ENCODE results near the gene CAPN12.

Gene CAPN12

DNA sequence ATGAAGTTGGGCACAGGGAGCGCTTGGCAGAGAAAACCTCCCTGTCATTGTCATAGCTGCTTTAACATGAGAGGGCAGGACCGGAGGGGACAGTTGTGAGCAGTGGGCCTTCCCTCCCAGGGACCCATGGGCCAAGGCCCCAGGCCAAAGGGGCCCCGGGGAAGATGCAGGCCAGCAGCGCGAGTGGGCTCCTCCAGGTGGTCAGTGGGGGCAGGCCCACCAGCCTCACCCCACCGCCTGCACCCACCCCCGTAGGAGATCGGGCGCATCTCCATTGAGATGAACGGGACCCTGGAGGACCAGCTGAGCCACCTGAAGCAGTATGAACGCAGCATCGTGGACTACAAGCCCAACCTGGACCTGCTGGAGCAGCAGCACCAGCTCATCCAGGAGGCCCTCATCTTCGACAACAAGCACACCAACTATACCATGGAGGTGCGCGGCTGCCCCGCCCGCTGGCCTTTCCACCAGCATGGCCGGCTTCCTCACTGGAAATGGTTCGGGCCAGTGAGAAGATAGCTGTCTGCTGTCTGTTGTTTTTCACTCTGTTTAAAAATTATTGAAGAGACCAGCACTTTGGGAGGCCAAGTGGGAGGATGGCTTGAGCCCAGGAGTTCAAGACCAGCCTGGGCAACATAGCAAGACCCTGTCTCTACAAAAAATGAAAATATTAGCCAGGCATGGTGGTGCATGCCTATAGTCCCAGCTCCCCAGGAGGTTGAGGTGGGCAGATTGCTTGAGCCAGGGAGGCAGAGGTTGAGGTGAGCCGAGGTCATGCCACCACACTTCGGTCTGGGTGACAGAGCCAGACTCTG is 18.6 kb downstream of the CAPN12 start:
- no peak for DNase-seq

DNA sequence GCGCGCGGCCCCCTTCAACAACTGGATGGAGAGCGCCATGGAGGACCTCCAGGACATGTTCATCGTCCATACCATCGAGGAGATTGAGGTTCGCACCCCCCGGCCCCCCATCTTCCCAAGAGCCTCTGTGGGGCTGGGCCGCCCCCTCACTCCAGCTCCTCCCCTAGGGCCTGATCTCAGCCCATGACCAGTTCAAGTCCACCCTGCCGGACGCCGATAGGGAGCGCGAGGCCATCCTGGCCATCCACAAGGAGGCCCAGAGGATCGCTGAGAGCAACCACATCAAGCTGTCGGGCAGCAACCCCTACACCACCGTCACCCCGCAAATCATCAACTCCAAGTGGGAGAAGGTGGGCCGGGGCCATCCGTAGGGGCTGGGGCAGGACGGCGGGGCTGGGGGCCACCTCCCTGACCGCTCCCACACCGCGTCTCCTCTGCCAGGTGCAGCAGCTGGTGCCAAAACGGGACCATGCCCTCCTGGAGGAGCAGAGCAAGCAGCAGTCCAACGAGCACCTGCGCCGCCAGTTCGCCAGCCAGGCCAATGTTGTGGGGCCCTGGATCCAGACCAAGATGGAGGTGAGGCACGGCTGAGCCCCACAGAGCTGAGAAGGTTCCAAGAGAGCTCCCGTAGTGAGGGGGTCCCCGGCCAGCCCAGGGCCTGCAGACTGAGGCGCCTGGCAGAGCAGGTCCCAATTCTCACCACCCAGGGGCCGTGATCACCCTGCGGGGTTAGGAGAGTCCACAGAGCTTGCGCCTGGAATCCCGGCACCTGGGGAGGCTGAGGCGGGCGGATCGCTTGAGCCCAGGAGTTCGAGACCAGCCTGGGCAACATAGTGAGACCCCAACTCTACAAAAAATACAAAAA is 20.1 kb downstream of the CAPN12 start:
- no peak for DNase-seq

DNA sequence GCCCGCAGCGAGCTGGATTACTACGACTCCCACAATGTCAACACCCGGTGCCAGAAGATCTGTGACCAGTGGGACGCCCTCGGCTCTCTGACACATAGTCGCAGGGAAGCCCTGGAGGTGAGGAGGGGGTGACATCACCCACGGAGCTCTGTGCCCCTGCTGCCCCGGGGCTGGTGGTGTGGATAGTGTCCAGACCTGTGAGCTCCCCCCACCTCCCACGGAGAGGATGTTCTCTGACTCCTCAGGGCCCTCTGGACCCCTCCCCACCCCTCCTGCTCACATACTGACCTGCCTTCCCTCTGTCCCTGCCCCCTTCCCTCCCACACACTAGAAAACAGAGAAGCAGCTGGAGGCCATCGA is 20.7 kb downstream of the CAPN12 start:
- DNase-seq = no peak

DNA sequence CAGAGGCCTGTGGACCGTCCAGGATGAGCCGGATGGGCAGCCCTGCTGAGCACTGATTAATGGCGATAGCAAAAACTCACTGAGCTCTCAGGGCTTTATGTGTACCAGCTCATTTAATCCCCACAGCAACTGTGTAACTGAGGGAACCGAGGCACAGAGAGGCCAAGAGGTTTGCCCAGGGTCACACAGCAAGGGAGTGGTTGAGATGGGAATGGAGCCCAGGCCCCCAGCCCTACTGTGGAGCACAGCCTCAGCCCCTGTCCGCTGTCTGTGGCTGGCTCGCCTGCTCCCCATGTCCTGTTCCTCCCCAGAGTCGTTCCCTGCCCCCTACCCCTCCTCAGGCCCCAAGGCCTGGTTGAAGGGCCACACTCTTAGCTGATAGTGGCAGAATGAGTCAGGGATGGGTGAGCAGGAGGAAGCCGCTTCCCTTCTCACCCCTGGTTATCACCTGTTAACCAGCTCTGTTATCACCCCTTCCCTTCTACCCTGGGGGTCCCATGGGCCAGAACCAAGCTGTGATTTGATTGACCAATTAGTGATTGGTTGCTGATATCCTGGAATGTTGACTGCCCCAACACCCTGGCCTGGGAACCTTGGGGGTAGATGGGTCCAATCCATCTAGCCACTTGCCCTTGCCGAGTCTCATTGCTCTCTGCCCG is 21.2 kb downstream of the CAPN12 start:
- no peak for DNase-seq

GRCh38 chr19:38721979-38722773 is 22.1 kb downstream of the CAPN12 start:
- no peak for DNase-seq

GRCh38 chr19:38721496-38721895 is 22.8 kb downstream of the CAPN12 start:
- no peak for DNase-seq

- DNase-seq = no peak
Measured at GRCh38 chr19:38720559-38721236, 23.6 kb downstream of the CAPN12 start.

- no peak for DNase-seq
Measured at GRCh38 chr19:38719761-38720558, 24.3 kb downstream of the CAPN12 start.

DNA sequence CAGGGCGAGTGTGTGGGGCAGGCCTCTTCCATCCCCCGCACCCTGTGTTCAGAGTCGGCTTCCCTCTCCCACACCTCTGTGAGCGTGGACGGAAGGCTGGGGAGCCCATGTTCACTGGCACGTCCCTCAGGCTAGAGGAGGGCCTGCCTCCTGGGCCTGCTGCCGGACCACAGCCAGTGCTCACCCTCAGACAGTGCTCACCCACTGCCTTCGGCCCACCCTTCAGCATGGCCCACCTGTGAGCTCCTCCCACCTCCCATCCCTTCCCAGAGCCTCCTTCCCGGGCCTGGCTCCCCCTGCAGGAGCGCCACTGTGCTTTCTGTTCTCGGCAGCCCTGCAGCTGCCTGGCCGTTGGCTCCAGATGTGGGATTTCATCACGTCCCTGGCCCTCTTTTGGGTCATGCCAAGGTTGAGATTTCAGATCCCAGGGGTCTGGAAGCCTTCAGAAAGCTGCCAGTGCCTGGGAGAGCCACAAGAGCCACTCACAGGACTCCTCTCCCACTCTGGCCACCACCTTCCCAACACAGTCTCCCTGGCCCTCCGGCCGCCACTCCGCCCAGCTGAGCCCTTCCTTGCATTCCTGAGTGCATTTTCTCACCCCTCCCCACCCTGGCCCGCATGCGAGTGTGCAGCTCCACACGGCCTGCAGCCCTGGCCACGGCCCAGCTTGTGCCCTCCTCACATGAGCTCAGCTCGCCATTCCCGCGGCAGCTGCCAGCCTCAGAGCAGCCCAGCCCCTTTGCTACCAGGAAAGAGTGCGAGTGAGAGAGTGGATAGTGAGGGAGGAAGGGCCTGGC is 25.3 kb downstream of the CAPN12 start:
- no peak for DNase-seq

- DNase-seq = no peak
Measured at GRCh38 chr19:38717855-38718254, 26.4 kb downstream of the CAPN12 start.

DNA sequence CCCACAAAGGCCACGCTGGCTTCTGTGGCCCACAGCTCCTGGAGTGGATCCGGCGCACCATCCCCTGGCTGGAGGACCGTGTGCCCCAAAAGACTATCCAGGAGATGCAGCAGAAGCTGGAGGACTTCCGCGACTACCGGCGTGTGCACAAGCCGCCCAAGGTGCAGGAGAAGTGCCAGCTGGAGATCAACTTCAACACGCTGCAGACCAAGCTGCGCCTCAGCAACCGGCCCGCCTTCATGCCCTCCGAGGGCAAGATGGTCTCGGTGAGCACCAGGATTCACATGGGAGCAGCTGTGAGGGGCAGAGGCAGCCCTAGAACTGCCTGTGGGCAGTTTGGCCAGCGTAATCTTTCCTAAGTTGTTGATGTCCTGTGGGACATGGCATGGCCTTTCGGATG is 27.2 kb downstream of the CAPN12 start:
- no peak for DNase-seq

DNA sequence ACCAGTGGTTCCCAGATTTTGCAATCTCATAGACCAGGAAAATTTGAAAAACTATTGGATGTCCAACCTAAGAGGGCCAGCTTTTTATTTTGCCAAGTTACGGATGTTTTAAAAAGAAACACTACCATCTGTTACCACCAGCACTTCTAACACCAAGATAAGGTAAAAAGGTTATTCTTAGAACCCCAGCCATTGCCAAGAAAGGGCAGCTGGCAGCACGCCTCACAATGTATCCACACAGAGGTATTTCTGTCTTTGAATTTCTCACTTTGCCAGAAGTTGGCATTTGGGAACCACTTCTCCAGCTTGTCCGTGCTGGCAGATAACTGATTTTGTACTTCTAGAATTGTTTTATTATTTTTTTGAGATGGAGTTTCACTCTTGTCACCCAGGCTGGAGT is 28.7 kb downstream of the CAPN12 start:
- no peak for DNase-seq

GRCh38 chr19:38714354-38714778 is 29.9 kb downstream of the CAPN12 start:
- no peak for DNase-seq

DNA sequence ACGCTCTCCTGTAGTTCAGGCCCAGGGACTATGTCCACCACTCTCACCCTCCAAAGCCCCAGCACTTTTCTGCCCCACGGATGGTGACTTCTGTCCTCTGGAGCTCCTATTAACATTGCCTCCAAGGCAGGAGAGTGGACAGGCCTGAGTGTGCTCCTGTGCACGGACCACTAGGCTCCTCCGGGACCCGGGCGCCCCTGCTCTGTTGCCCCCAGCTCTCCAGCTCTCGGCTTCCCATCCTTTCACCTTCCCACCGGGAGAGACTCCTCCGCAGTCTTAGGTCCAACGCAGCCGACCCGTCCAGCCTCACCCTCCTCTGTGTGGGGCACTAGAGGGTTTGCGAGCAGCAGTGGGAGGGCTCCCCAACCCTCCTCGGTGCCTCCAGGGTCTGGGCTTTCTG is 30.4 kb downstream of the CAPN12 start:
- DNase-seq = no peak

GRCh38 chr19:38713227-38713649 is 31.0 kb downstream of the CAPN12 start:
- DNase-seq = no peak

DNA sequence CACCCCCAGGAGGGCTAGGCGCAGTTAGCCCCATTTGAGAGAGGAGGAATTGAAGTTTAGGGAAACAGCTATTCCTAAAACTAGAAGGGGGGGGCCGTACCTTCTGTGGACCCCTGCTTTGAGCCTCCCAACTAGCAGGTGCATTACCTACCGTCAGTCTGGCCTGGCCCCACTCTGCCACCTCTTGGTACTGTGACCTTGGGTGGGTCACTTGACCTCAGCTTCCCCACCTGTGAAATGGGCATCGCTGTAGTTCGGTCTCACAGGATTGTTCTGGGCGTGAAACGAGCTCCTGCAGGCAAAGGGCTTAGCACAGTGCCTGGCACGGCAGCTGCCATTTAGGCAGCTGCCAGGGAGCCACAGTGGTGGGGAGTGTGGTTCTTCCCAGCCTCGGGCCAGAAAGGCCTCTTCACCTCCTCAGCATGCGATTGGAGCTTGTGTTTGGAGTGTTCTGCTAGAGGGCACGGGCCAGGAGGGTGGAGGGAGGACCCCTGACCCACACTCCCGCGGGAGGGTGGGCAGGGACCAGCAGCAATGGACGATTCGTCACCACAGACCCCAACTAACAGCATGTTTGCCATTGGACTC is 32.0 kb downstream of the CAPN12 start:
- no peak for DNase-seq

DNA sequence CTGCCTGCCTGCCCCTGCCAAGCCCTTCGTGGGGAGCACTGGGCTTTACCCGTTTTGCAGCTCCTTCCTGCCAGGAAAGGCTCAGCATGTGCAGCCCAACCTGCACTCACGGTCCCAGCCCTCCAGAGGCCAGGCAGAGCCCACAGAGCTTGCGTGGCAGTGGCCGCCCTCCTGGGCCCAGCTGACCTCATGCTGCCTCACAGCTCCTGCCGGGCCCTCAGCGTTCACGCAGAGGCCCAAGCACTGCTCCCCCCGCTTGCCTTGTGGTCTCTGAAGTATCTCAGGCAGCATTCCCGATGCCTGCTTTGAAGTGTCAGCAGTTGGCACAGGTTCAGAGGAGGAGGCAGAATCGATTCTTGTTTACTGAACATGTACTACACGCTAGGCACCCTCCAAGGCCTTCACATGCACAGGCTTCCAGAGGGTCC is 32.5 kb downstream of the CAPN12 start:
- DNase-seq = no peak

GRCh38 chr19:38710928-38711725 is 33.1 kb downstream of the CAPN12 start:
- DNase-seq = no peak

DNA sequence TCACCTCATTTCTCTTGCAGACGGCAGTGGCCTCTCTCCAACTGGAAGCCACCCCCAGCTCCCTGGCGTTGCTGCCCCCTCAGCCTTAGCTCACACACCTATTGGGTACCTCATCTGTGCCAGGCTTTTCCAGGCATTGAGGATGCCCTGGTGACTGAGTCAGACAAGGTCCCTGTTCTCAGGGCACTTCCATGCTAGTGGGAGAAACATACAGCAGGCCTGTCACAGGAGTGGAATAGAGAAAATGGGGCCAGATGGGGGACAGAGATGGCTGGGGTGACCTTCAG is 33.9 kb downstream of the CAPN12 start:
- DNase-seq = no peak

Data from NCI-H2171 treated with DMSO at 0.1 percent for 48 hours (cell line).